HCT116 (cell line): ENCODE data around the gene GRM5. TPM values are rescaled to one million over a fixed set of nuclear protein-coding genes. Genes with fewer than 3 reads are reported as not detected.
A peak's percentile ranks its signal among the peaks of the same experiment; 100 is the strongest.

Experiments
- ATAC-seq: fragments of 200-7000 bp; cut with Tn5 transposase; 2 replicates; pipeline ENCODE4 v1.9.1; 2020; ENCODE audit warnings: mild to moderate bottlenecking, moderate library complexity
- BruUV-seq: library from RNA; stranded (reverse); fragments of 400-500 nt; replicated peaks from 2 replicates; lab custom pipeline; 2021; lab: Mats Ljungman, UMichigan
- CTCF ChIA-PET: fragments of 300-600 bp; sonication (Branson Sonifier 250); formaldehyde crosslinking; loops from one replicate; lab custom pipeline; 2021; ENCODE audit warnings: antibody characterized with exemption; lab: Charles Lee
- POLR2A ChIA-PET: fragments of 300-600, 350-600 bp; sonication (Branson Sonifier 250); formaldehyde crosslinking; loops from one replicate; lab custom pipeline; 2021; ENCODE audit warnings: antibody characterized with exemption; lab: Charles Lee
- RAD21 ChIA-PET, 2 experiments: fragments of 300-600 bp; sonication (Branson Sonifier 250); formaldehyde crosslinking; loops; one replicate each; lab custom pipeline; 2023; ENCODE audit warnings: low total read pairs in 2 of 2; ENCODE audit not compliant: uncharacterized antibody in 2 of 2, unreplicated experiment in 2 of 2, low non-redundant PET in 1 of 2; lab: Charles Lee
- DNase-seq: peaks from one replicate; pipeline ENCODE4 v3.0.0-alpha.2; 2010; ENCODE audit warnings: low read depth, low spot score
- H2AFZ ChIP-seq: fragments of 200-600 bp; shearing (Covaris generic), sonication (generic); 2 replicates; pipeline ENCODE4 v1.6.1; 2017; ENCODE audit warnings: low read depth, mixed run types, mixed read lengths, antibody characterized with exemption, low read length; ENCODE audit not compliant: poor library complexity, severe bottlenecking
- H3K27ac ChIP-seq: 2 replicates; pipeline ENCODE4 v1.5.1; 2012; ENCODE audit warnings: low read depth, low read length
- H3K27me3 ChIP-seq: fragments of 200-600 bp; sonication (generic); 2 replicates; pipeline ENCODE4 v1.6.1; 2016; ENCODE audit warnings: mixed run types, low read length, mixed read lengths; ENCODE audit not compliant: insufficient read depth
- H3K36me3 ChIP-seq, 2 experiments: fragments of 200-500 bp in 1 of 2; fragments of 200-600 bp in 1 of 2; sonication (Bioruptor generic) in 1 of 2; sonication (generic) in 1 of 2; 2 replicates each; pipeline versions ENCODE4 v1.5.1 to v1.6.1; 2014 to 2016; ENCODE audit warnings: low read length in 2 of 2, inconsistent platforms in 1 of 2, mixed read lengths in 1 of 2, mixed run types in 1 of 2; ENCODE audit not compliant: insufficient read depth in 2 of 2, control insufficient read depth in 1 of 2
- H3K4me1 ChIP-seq, 2 experiments: fragments of 200-600 bp in 1 of 2; sonication (generic) in 1 of 2; 2 replicates each; pipeline versions ENCODE4 v1.5.1 to v1.6.1; 2012 to 2017; ENCODE audit warnings: low read length in 2 of 2, inconsistent platforms in 1 of 2, mild to moderate bottlenecking in 1 of 2, mixed read lengths in 1 of 2, mixed run types in 1 of 2, moderate library complexity in 1 of 2; ENCODE audit not compliant: insufficient read depth in 2 of 2, control insufficient read depth in 1 of 2
- H3K4me2 ChIP-seq: fragments of 200-600 bp; sonication (generic); 2 replicates; pipeline ENCODE4 v1.6.1; 2017; ENCODE audit warnings: mixed run types, low read length, mixed read lengths
- H3K4me3 ChIP-seq, 2 experiments: fragments of 200-600 bp in 1 of 2; sonication (generic) in 1 of 2; replicated peaks in 1 of 2; 2 replicates each; pipeline ENCODE4 v1.5.1; 2011 to 2016; ENCODE audit warnings: low read length in 2 of 2, control low read depth in 1 of 2, low read depth in 1 of 2, mild to moderate bottlenecking in 1 of 2, mixed read lengths in 1 of 2, mixed run types in 1 of 2
- H3K79me2 ChIP-seq: fragments of 200-600 bp; sonication (generic); 2 replicates; pipeline ENCODE4 v1.6.1; 2017; ENCODE audit warnings: mild to moderate bottlenecking, mixed run types, low read length, moderate library complexity, mixed read lengths; ENCODE audit not compliant: insufficient read depth
- H3K9ac ChIP-seq: fragments of 200-600 bp; sonication (generic); 2 replicates; pipeline ENCODE4 v1.6.1; 2016; ENCODE audit warnings: low read length, mixed read lengths
- H3K9me2 ChIP-seq: fragments of 200-600 bp; sonication (generic), shearing (Covaris generic); 2 replicates; pipeline ENCODE4 v1.6.1; 2017; ENCODE audit warnings: mixed run types, mild to moderate bottlenecking, moderate library complexity; ENCODE audit not compliant: insufficient read depth
- H3K9me3 ChIP-seq, 2 experiments: fragments of 200-500 bp in 1 of 2; fragments of 200-600 bp in 1 of 2; sonication (Bioruptor generic) in 1 of 2; sonication (generic) in 1 of 2; 2 replicates each; pipeline ENCODE4 v1.6.1; 2014 to 2017; ENCODE audit warnings: low read length in 2 of 2, mixed read lengths in 2 of 2, inconsistent platforms in 1 of 2, low read depth in 1 of 2, mild to moderate bottlenecking in 1 of 2, mixed run types in 1 of 2, moderate library complexity in 1 of 2; ENCODE audit not compliant: control insufficient read depth in 1 of 2, insufficient read depth in 1 of 2
- H4K20me1 ChIP-seq: fragments of 200-600 bp; sonication (generic), shearing (Covaris generic); 2 replicates; pipeline ENCODE4 v1.6.1; 2017; ENCODE audit warnings: mixed run types, mild to moderate bottlenecking, moderate library complexity; ENCODE audit not compliant: insufficient read depth
- CBX3 ChIP-seq: IDR thresholded peaks from 2 replicates; pipeline ENCODE4 v1.6.1; 2012; ENCODE audit warnings: low read depth
- CEBPB ChIP-seq: IDR thresholded peaks from 2 replicates; pipeline ENCODE4 v1.6.1; 2012; ENCODE audit warnings: low read depth
- EGR1 ChIP-seq: IDR thresholded peaks from 2 replicates; pipeline ENCODE4 v1.6.1; 2012; ENCODE audit warnings: low read depth
- ELF1 ChIP-seq: IDR thresholded peaks from 2 replicates; pipeline ENCODE4 v1.6.1; 2012; ENCODE audit warnings: low read depth, borderline replicate concordance
- EZH2 ChIP-seq: fragments of 200-600 bp; sonication (generic); IDR thresholded peaks from 2 replicates; pipeline ENCODE4 v1.6.1; 2017; ENCODE audit warnings: antibody characterized with exemption, mixed run types
- FOSL1 ChIP-seq: IDR thresholded peaks from 2 replicates; pipeline ENCODE4 v1.6.1; 2012; ENCODE audit warnings: low read depth
- POLR2A ChIP-seq: IDR thresholded peaks from 2 replicates; pipeline ENCODE4 v1.7.0; 2011; ENCODE audit warnings: borderline replicate concordance; ENCODE audit not compliant: insufficient read depth, insufficient read length; ENCODE audit errors: extremely low read depth
- RAD21 ChIP-seq: IDR thresholded peaks from 2 replicates; pipeline ENCODE4 v1.6.1; 2012; ENCODE audit warnings: low read depth, mild to moderate bottlenecking
- SP1 ChIP-seq: IDR thresholded peaks from 2 replicates; pipeline ENCODE4 v1.6.1; 2012; ENCODE audit warnings: low read depth
- SRF ChIP-seq: IDR thresholded peaks from 2 replicates; pipeline ENCODE4 v1.6.1; 2012; ENCODE audit warnings: low read depth
- TCF7L2 ChIP-seq: IDR thresholded peaks from 2 replicates; pipeline ENCODE4 v1.7.0; 2011; ENCODE audit warnings: borderline replicate concordance, inconsistent platforms; ENCODE audit not compliant: insufficient read depth, insufficient read length; ENCODE audit errors: extremely low read depth
- YY1 ChIP-seq: IDR thresholded peaks from 2 replicates; pipeline ENCODE4 v1.6.1; 2011; ENCODE audit warnings: low read length, low read depth, moderate library complexity, mild to moderate bottlenecking; ENCODE audit not compliant: insufficient replicate concordance; ENCODE audit errors: extremely low read depth
- ZNF274 ChIP-seq: fragments of 200-500 bp; sonication (Bioruptor generic); IDR thresholded peaks from 2 replicates; pipeline ENCODE4 v1.6.1; 2014; ENCODE audit warnings: mild to moderate bottlenecking, low read depth, low read length, inconsistent platforms
- intact Hi-C: fragments of 100-400 bp; cut with micrococcal nuclease; formaldehyde crosslinking; loops from 2 replicates; pipeline ENCODE4 v1.10.0; 2022
- total RNA-seq: library from RNA; stranded (reverse); gene quantifications from one replicate; pipeline ENCODE4 v1.2.1, GENCODE V29; 2021; ENCODE audit not compliant: unreplicated experiment
- TF ChIP-seq, protein P1 (sequence below): IDR thresholded peaks from 2 replicates; pipeline ENCODE4 v1.6.1; 2012
- TF ChIP-seq, protein P2 (sequence below): IDR thresholded peaks from 2 replicates; pipeline ENCODE4 v1.6.1; 2012
- TF ChIP-seq, protein P3 (sequence below): IDR thresholded peaks from 2 replicates; pipeline ENCODE4 v1.6.1; 2012; ENCODE audit warnings: low read depth
- TF ChIP-seq, protein P4 (sequence below): IDR thresholded peaks from 2 replicates; pipeline ENCODE4 v1.6.1; 2011; ENCODE audit warnings: mild to moderate bottlenecking, low read length, moderate library complexity; ENCODE audit not compliant: insufficient replicate concordance; ENCODE audit errors: extremely low read depth
- TF ChIP-seq, protein P5 (sequence below), 3 experiments: fragments of 200-600 bp in 1 of 3; sonication (generic) in 1 of 3; IDR thresholded peaks in 2 of 3; conservative IDR thresholded peaks in 1 of 3; 2 replicates each; pipeline ENCODE4 v1.5.1; 2012 to 2017; ENCODE audit warnings: low read depth in 2 of 3, low read length in 2 of 3, antibody characterized with exemption in 1 of 3, borderline replicate concordance in 1 of 3, control low read depth in 1 of 3, mild to moderate bottlenecking in 1 of 3, mixed read lengths in 1 of 3, mixed run types in 1 of 3, moderate library complexity in 1 of 3; ENCODE audit not compliant: insufficient read depth in 1 of 3

The GRM5 gene
- total RNA-seq, 1 experiment from 2014 or later = not detected

DNA sequence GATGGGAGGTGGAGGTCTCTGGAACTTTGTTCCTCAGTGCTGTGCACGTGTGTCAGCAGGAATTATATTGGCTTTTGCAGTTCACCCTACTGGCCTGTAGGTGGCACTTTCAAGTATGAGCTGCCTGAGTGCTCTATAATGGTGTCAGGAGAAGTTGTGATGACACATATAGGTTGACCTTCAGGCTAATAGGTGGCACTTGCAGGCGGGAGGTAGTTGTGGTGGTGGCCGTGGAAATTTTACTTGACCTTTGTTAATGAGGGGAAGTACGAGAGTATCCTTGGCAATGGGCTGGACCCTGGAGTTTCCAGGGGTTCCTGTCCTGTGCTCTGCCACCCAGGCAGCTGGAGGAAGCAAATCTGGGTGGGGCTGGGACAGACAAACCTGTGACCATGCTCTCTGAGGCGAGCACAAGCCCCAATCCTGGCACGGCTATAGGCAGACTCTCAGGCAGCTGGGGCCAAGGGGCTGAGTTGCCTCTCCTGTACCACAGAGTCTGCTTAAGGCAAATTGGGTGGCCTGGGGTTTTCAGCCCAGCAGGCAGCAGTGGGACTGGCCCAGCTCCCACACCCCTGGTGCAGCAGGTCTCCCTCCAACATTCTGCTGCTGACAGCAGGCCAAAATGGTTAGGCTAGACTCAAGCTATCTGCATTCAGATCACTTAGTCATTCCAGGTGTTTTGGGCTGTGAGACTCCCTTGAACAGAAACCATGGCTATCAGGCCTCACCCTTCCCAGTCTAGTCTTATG, 580.7 kb downstream of the GRM5 start:
- H3K27me3 ChIP-seq = no peaks in the 10 kb centered on the region
- intact Hi-C loops = no loop called here
- H3K4me2 ChIP-seq = peak overlapping the region; percentile 16; the same call in 1 of the 2 replicates
- ChIA-PET POLR2A (interaction anchor here (1.2 kb wide), 1 partner anchor 11 kb away, joined by 3 read pairs; no protein-coding TSS in a partner anchor), RAD21 (no interaction called here), CTCF (interaction anchor here (0.5 to 1.5 kb wide), 6 partner anchors 11 to 234 kb away, joined by 3 to 10 read pairs (median 4); no protein-coding TSS in a partner anchor)
- H3K79me2 ChIP-seq = no peaks in the 10 kb centered on the region
- ATAC-seq = peak; percentile 97
- peak; percentile 45 for DNase-seq
- H2AFZ ChIP-seq = peak overlapping the region; percentile 99
- BruUV-seq = no TSS peak
- no peak overlapping the region for H3K9ac ChIP-seq
- H3K9me3 ChIP-seq = no peaks in the 10 kb centered on the region
- no peak overlapping the region for H3K4me3 ChIP-seq
- H3K27ac ChIP-seq = no peak overlapping the region
- no peaks in the 10 kb centered on the region for H3K36me3 ChIP-seq
- H3K9me2 ChIP-seq = no peaks in the 10 kb centered on the region
- H4K20me1 ChIP-seq = no peaks in the 10 kb centered on the region
- peaks cover 0 to 9% of the 10 kb centered on the region in 2 experiments; a peak in 1 of 4 replicates for H3K4me1 ChIP-seq
- TF ChIP-seq RAD21 (peak; percentile 54), SP1 (no peak), ZNF274 (no peak), FOSL1 (no peak), EZH2 (no peak), EGR1 (no peak), CEBPB (no peak), POLR2A (no peak), SRF (no peak), YY1 (peak; percentile 49), ELF1 (no peak), CBX3 (0 out of 2 replicates have a peak, but pooled peaks have one; percentile 36), TCF7L2 (peak; percentile 31)
- TF ChIP-seq, protein P1, sequence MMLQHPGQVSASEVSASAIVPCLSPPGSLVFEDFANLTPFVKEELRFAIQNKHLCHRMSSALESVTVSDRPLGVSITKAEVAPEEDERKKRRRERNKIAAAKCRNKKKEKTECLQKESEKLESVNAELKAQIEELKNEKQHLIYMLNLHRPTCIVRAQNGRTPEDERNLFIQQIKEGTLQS = no peak
- TF ChIP-seq, protein P2, sequence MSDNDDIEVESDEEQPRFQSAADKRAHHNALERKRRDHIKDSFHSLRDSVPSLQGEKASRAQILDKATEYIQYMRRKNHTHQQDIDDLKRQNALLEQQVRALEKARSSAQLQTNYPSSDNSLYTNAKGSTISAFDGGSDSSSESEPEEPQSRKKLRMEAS = peak; percentile 72
- TF ChIP-seq, protein P3, sequence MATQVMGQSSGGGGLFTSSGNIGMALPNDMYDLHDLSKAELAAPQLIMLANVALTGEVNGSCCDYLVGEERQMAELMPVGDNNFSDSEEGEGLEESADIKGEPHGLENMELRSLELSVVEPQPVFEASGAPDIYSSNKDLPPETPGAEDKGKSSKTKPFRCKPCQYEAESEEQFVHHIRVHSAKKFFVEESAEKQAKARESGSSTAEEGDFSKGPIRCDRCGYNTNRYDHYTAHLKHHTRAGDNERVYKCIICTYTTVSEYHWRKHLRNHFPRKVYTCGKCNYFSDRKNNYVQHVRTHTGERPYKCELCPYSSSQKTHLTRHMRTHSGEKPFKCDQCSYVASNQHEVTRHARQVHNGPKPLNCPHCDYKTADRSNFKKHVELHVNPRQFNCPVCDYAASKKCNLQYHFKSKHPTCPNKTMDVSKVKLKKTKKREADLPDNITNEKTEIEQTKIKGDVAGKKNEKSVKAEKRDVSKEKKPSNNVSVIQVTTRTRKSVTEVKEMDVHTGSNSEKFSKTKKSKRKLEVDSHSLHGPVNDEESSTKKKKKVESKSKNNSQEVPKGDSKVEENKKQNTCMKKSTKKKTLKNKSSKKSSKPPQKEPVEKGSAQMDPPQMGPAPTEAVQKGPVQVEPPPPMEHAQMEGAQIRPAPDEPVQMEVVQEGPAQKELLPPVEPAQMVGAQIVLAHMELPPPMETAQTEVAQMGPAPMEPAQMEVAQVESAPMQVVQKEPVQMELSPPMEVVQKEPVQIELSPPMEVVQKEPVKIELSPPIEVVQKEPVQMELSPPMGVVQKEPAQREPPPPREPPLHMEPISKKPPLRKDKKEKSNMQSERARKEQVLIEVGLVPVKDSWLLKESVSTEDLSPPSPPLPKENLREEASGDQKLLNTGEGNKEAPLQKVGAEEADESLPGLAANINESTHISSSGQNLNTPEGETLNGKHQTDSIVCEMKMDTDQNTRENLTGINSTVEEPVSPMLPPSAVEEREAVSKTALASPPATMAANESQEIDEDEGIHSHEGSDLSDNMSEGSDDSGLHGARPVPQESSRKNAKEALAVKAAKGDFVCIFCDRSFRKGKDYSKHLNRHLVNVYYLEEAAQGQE = no peak
- TF ChIP-seq, protein P4, sequence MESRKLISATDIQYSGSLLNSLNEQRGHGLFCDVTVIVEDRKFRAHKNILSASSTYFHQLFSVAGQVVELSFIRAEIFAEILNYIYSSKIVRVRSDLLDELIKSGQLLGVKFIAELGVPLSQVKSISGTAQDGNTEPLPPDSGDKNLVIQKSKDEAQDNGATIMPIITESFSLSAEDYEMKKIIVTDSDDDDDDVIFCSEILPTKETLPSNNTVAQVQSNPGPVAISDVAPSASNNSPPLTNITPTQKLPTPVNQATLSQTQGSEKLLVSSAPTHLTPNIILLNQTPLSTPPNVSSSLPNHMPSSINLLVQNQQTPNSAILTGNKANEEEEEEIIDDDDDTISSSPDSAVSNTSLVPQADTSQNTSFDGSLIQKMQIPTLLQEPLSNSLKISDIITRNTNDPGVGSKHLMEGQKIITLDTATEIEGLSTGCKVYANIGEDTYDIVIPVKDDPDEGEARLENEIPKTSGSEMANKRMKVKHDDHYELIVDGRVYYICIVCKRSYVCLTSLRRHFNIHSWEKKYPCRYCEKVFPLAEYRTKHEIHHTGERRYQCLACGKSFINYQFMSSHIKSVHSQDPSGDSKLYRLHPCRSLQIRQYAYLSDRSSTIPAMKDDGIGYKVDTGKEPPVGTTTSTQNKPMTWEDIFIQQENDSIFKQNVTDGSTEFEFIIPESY = no peak
- TF ChIP-seq, protein P5, sequence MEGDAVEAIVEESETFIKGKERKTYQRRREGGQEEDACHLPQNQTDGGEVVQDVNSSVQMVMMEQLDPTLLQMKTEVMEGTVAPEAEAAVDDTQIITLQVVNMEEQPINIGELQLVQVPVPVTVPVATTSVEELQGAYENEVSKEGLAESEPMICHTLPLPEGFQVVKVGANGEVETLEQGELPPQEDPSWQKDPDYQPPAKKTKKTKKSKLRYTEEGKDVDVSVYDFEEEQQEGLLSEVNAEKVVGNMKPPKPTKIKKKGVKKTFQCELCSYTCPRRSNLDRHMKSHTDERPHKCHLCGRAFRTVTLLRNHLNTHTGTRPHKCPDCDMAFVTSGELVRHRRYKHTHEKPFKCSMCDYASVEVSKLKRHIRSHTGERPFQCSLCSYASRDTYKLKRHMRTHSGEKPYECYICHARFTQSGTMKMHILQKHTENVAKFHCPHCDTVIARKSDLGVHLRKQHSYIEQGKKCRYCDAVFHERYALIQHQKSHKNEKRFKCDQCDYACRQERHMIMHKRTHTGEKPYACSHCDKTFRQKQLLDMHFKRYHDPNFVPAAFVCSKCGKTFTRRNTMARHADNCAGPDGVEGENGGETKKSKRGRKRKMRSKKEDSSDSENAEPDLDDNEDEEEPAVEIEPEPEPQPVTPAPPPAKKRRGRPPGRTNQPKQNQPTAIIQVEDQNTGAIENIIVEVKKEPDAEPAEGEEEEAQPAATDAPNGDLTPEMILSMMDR (IDR thresholded peaks at IDR 0.05 in 2 of 3, conservative IDR thresholded peaks at IDR 0.05 in 1 of 3; ENCODE audit: borderline replicate concordance in 1 of 3, insufficient read depth in 1 of 3, low read depth in 2 of 3, low read length in 2 of 3) = peak; percentile 46 to 87 (median 82); a peak in 5 of 6 replicates
